HG02840 (cell line): ENCODE data around the gene LEPR.
"Not testable (repeated sequence)": the region's sequence is repeated elsewhere in the genome, so short reads cannot be mapped to it uniquely, and the experiment has no call there.

Source experiments
- ATAC-seq: cut with Tn5 transposase; IDR thresholded peaks from one replicate; pipeline ENCODE4 v1.9.1; 2021; ENCODE audit warnings: mild to moderate bottlenecking, moderate library complexity, moderate number of reproducible peaks; ENCODE audit not compliant: unreplicated experiment, low FRiP score

The LEPR gene

DNA sequence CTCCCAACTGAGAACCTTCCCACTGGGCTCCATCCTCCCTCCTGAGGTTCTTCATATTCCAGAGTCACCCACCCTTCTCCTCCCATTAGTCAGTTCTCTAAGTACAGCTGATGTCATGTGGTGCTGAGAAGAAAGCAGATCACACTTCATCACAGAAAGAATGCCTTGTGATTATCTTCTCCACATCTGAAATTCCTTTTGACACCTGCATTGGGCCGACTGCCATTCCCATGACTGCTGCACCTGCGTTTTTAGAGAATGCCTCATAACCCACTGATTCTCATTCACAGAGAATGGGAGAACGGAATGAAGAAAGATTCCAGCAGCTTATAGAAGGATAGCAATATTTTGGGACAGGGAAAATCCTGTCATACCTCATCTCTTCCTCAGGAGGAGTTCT, 14.3 kb downstream of the LEPR start:
- ATAC-seq, result no peak

DNA sequence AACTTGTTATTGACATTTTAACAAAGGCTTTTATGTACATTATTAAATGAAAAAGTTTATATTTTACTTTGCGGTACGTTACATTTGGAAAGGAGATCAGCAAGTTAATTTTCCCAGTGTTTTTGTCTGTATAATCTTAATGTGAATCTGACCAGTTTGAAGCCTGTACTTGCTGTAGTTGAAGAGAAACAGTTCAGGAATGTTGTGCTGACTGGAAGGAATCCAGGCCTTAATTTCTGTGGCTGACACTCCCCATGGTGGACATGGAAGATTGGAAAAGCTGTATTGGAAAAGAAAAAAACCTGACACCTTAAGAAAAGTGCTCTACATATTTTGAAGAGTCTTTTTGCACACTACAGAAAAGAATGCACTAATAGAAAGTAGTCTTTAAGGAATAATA, 15.5 kb downstream of the LEPR start:
- no peak for ATAC-seq

DNA sequence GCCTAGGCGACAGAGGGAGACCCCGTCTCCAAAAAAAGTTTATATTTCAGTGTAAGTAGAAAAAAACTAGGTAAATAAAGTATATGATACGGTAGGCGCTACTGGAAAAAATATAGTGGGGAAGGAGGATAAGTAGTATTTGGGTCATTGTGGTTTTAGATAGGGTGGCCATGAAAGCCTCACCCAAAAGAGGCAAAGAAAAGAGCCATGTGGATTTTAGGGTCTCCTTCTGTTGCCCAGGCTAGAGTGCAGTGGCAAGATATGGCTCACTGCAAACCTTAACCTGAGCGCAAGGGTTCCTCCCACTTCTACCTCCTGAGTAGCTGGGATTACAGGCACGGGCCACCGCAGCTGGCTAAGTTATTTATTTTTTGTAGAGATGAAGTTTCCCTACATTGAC, 17.1 kb downstream of the LEPR start:
- no peak for ATAC-seq

DNA sequence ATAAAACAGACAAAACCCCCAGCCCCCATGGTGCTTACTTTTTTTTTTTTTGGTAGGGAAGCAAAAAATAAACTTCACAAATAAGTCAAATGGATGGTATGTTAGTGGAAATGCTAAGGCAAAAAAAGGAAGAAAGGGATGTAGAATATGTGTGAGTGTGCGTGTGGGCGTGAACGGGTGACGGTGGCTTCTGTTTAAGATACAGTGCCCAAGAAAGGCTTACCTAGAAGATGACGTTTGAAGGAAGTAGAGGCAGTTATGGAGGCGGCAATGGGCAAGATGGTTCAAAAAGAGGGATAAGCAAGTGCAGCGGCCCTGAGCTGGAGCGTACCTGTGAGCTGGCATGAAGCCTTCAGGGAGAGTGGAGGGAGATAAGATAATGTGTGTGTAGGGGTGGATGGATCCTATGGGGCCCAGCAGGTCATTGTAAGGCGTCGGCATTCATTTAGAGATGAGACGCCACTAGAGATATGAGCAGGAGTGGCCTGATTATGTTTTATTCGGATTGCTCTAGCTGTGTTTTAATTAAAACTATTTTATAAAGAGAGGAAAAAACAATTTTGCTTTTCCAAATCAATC, 19.9 kb downstream of the LEPR start:
- ATAC-seq, result no peak

DNA sequence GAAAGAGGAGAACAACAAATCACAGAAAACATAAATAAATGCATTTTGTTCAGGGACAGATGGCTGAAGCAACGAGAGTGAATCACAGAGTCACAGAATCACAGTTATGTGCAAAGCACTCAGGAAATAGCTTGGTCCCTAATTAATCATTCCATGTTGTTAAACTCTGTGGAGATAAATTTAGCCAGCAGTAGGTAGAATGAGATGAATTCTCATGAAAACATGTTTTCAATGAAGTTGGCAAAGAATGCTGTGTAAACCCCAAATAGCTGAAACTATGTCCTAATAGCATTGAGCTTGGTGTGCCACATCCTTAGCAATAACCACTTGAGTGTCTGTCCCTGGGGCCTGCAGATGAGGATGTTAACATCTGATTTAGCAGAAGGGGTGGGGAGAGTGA, 20.4 kb downstream of the LEPR start:
- no peak for ATAC-seq

DNA sequence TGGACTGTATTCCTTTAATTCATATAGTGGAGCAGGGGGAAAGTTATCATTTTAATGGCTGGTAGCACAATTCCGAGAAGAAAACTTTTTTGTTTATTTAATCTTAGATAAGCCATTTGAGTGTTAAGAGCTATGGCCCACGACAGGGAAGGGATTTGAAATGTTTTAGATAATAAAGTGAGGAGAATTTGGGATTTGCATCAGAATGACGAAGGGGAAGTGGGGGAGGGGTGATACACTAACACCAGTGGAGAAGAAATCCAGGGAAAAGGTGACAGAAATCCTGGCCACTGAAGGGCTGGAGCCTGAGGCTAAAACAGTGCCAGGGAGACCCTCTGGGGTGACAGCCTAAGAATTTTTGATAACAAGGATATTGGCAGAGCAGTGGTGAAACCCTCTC, 21.0 kb downstream of the LEPR start:
- ATAC-seq, result no peak

DNA sequence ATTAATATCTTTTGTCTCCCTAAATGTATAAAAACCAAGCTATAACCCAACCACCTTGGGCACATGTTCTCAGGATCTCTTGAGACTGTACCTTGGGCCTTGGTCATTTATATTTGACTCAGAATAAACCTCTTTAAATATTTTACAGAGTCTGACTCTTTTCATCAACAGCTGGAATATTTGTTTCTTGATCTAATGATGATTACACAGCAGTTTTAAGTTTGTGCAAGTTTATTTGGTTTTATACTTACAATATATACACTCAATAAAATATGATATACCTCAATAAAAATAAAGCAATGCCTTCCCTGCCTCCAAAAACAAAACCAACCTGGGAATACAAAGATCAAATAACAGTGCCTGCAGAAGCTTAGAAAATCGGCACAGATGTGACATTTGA, 22.0 kb downstream of the LEPR start:
- ATAC-seq, result no peak

DNA sequence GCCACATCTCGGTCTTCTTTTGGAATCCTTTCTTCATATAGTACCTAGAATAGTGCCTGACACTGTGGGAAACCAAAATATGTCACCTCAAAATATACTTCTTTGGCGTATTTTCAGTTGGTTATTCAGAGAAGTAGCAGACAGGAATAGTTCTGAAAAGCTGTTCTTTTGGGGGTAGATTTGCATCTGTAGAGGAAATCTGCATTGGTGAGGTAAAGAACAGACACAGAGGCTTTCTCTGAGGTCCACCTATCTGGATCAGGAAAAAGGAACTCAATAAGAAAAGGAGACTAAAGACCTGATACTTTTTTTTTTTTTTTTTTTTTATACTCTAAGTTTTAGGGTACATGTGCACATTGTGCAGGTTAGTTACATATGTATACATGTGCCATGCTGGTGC, 23.2 kb downstream of the LEPR start:
- no peak for ATAC-seq

DNA sequence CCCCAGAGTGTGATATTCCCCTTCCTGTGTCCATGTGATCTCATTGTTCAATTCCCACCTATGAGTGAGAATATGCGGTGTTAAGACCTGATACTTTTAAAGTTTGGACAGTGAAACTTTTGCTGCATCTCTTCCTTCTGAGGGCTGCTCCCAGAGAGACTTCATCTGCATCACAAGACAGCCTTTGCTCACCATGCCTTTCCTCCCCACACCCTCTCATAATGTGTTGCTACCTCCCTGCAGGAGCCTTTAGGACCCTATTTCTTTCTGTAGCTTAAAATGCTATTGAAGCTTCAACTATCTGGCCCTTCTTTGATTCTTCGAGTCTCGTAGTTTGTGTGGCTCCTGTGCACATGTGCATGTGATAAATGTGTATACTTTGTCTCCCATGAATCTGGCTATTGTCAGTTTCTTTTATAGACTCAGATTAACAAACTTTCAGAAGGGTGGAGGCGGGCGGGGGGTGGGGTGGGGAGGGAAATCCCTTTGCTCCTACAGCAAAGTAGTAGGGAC, 23.7 kb downstream of the LEPR start:
- no peak for ATAC-seq

DNA sequence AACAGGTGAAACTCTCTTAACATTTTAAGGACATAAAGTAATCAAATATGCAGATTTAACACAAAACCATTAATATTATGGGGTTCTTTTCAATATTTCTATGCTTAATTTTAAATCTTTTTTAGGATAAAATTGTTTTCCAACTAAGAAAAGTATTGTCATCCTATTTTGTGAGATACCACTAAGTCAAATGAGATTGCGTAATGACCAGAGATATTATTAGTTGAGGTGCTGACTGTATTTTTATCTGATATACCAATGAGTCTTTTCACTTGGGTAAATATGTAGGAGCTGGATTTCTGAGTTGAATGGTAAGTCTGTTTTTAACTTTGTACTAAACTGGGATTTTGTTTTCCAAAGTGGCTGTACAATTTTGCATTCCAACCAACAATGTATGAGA, 25.4 kb downstream of the LEPR start:
- ATAC-seq, result no peak

DNA sequence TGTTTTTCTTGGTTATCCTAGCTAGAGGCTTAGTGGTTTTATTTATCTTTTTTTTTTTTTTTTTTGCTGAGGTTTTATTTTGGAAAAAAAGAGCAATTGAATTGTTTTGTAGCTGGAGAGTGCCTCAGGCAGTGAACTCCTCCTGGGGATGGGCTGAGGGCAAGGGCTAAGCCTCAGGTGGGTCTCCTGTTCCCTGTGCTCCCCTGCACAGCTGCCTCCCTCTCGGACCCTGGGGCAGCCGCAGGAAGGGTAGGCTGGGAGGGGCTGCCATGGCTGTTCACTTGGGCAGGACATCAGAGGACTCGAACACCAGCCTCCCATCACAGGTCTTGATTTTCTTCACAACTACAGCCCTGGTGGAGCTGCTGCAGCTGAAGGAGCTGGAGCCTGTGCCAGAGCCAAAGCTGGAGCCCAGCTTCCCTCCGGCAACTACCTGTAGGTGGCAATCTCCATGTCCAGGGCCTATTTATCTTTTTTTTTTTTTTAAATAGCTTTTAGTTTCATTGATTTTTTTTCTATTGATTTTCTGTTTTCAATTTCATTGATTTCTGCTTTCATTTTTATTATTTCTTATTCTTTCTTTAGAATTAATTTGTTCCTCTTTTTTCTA, 28.9 kb downstream of the LEPR start:
- ATAC-seq, result no peak

DNA sequence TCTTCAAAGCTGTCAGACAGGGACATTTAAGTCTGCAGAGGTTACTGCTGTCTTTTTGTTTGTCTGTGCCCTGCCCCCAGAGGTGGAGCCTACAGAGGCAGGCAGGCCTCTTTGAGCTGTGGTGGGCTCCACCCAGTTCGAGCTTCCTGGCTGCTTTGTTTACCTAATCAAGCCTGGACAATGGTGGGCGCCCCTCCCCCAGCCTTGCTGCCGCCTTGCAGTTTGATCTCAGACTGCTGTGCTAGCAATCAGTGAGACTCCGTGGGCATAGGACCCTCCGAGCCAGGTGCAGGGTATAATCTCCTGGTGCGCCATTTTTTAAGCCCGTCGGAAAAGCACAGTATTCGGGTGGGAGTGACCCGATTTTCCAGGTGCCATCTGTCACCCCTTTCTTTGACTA, 35.2 kb downstream of the LEPR start:
- not testable (repeated sequence) for ATAC-seq

DNA sequence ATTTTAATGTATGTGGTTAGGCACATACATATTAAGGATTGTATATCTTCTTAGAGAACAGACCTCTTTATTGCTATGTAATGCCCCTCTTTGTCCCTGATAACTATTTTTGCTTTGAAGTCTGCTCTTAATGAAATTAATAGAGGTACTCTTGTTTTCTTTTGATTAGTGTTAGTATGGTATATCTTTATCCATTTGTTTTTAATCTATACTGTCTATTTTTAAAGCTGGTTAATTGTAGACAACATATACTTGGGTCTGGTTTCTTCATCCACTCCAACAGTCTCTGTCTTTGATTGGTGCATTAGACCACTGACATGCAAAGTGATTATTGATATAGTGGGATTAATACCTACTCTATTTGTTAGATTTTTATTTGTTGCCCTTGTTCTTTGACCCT, 36.0 kb downstream of the LEPR start:
- ATAC-seq, result no peak

DNA sequence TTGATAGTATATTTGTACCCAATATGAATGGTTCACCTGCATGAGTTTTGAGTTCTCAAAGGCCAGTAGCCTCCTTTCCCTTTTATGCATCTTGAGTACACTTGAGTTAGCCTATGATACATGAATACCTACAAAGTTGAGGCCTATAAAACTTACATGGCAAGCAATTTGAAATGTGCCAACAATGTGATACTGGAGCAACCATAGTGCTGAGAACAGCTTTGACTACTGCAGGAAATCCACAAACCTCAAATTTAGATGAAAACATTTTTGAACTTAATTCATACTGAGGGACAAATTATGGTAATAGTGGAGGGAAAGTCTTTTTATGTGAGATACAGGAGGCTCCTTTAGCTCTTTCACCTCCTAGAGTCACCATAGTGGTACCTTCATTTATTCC, 37.4 kb downstream of the LEPR start:
- no peak for ATAC-seq

DNA sequence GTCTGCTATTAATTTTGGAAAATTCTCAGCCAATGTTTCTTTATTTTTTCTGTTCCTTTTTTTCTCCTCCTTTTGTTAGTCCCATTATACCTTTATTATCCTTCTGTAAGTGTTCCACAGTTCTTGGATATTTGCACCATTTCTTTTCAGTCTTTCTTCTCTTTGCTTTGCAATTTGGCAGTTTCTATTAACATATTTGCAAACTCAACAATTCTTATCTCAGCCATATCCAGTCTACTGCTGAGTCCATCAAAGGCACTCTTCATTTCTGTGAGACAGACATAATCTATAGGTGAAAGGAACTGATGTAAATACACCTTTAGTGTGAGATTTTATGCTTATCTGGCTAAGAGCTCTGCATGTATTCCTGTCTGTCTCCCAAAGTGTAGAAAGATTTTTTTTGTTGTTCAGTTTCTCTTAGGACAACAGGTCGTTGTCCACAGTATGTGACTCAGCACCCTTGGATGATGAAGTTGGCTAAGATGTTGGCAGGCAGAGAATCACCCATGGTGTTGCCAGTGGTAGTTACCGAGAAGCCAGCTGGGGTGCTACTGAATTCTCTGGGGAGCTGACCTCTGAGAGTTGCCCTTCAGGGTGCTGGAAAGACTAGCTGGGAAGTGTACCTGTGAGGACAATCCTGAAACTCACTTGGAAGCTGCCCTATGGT, 38.4 kb downstream of the LEPR start:
- ATAC-seq, result no peak

DNA sequence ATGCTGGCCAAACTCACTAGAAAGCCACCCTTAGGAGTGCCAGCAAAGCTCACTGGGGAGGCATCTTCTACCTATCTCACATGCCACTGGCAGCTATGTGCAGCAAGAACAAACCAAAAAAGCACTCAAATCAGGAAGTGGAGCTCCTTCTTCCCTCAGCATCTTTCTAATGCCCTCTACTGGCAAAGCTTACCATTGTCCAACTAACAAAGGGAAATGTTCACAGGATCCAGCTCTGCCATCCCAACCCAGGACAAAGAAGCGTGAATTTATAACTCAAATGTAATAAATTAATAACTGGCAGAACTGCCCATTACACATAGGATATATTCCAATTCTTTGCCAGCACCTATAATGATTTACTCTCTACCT, 38.9 kb downstream of the LEPR start:
- no peak for ATAC-seq

DNA sequence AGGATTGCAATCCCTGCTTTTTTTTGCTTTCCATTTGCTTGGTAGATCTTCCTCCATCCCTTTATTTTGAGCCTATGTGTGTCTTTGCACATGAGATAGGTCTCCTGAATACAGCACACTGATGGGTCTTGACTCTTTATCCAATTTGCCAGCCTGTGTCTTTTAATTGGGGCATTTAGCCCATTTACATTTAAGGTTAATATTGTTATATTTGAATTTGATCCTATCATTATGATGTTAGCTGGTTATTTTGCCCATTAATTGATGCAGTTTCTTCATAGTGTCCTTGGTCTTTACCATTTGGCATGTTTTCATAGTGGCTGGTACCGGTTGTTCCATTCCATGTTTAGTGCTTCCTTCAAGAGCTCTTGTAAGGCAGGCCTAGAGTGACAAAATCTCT, 45.4 kb downstream of the LEPR start:
- ATAC-seq, result not testable (repeated sequence)

DNA sequence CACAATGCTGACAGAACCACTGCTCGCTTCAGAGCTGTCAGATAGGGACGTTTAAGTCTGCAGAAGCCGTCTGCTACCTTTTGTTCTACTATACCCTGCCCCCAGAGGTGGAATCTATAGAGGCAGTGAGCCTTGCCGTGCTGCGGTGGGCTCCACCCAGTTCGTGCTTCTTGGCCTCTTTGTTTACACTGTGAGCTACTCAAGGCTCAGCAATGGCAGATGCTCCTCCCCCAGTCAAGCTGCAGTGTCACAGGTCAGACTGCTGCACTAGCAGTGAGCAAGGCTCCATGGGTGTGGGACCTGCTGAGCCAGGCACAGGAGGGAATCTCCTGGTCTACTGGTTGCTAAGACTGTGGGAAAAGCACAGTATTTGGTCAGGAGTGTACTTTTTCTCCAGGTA, 47.1 kb downstream of the LEPR start:
- no peak for ATAC-seq

DNA sequence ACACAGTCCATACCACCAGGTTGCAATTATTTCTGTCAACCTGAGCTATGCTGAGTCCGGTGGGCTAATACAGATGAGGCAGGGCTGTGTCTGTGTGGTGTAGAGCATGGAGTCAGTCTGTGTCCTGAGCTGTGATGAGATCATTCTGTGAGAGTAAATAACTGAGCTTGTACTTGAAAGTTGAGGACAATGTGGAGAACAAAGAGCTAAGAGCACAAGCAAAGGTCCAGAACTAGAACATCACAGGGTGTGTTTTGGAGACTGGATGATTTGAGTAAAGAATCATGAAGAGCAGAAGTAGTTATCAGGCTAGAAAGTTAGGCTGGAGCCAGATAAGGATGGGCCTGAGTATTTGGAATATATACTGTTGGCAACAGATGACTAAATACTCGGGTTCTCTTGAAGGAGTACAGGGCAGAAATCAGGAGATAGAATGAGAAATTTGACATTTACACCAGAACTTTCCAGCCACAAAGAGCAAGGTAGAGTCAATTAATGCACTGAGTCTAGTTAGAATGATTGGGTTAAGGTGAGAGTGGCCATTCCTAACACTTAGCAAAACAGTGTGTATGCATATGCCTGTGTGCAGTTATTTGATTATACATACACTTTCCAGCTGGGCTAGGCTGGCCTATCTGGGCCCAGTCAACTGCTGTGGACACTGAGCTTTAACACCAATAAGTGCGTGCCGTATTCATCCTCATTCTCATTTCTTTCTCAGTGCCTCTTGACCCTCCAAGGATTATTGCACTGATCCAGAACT, 48.8 kb downstream of the LEPR start:
- no peak for ATAC-seq

DNA sequence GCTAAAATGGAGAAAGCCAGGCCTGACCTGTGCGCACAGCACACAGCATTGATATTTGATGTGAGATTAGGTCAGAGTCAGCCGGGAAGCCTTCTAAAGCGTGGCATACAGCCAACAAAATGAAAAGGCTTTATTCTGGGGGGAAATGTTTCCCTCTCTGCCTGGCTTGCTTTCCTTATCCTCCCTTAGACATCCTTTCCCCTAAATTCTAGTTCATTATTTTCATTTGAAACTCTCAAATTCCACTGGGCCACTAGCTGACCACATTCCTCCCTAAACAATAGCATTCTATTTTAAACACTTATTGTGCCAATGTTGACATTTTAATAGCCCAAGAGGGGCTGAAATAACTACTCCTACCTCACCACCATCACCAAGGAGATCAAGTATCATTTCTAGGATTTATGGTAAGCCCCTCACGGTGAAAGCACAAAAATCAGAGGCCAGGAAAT, 49.4 kb downstream of the LEPR start:
- no peak for ATAC-seq
